H1 (cell line): ENCODE results near the gene DAPK1. TPM values are rescaled to one million over a fixed set of nuclear protein-coding genes. Genes with fewer than 3 reads are reported as not detected.

Experiments
- CTCF ChIA-PET: fragments of 300-600 bp; sonication (Branson Sonifier 250); formaldehyde crosslinking; loops from one replicate; lab custom pipeline; 2021; ENCODE audit not compliant: partially characterized antibody; lab: Charles Lee
- POLR2A ChIA-PET: fragments of 300-600 bp; sonication (Branson Sonifier 250); formaldehyde crosslinking; loops from one replicate; lab custom pipeline; 2021; ENCODE audit warnings: inconsistent platforms; ENCODE audit not compliant: partially characterized antibody; lab: Charles Lee
- DNase-seq, 2 experiments: peaks; one replicate each; pipeline versions ENCODE4 v3.0.0 to v3.0.0-alpha.2; 2010 to 2022; ENCODE audit warnings: low spot score in 2 of 2, low read depth in 1 of 2, mixed read lengths in 1 of 2
- FAIRE-seq: peaks from 2 replicates; lab custom pipeline; 2011; peaks lifted over from hg19 to GRCh38; lab: Jason Lieb, UNC
- H2AFZ ChIP-seq: 2 replicates; pipeline ENCODE4 v1.8.1; 2012; ENCODE audit warnings: low read length, inconsistent platforms
- H2AK5ac ChIP-seq: 2 replicates; pipeline ENCODE4 v1.6.1; 2013; ENCODE audit warnings: low read depth, low read length
- H2BK120ac ChIP-seq: replicated peaks from 2 replicates; pipeline ENCODE3; 2013; ENCODE audit warnings: low read depth, low read length, inconsistent platforms
- H2BK12ac ChIP-seq: 2 replicates; pipeline ENCODE4 v1.6.1; 2013; ENCODE audit warnings: low read depth, low read length
- H2BK15ac ChIP-seq: 2 replicates; pipeline ENCODE4 v1.6.1; 2013; ENCODE audit warnings: low read length
- H2BK20ac ChIP-seq: 2 replicates; pipeline ENCODE4 v1.6.1; 2013; ENCODE audit warnings: low read length
- H2BK5ac ChIP-seq: 2 replicates; pipeline ENCODE4 v1.6.1; 2013; ENCODE audit warnings: low read depth, low read length
- H3K14ac ChIP-seq: 2 replicates; pipeline ENCODE4 v1.6.1; 2013; ENCODE audit warnings: inconsistent platforms; ENCODE audit not compliant: insufficient read length
- H3K18ac ChIP-seq: 2 replicates; pipeline ENCODE4 v1.6.1; 2013; ENCODE audit warnings: low read length; ENCODE audit errors: extremely low read depth
- H3K23ac ChIP-seq: 2 replicates; pipeline ENCODE4 v1.6.1; 2013; ENCODE audit warnings: inconsistent platforms; ENCODE audit not compliant: insufficient read length
- H3K23me2 ChIP-seq: 2 replicates; pipeline ENCODE4 v1.6.1; 2013; ENCODE audit warnings: low read depth, low read length
- H3K27ac ChIP-seq: 2 replicates; pipeline ENCODE4 v1.6.1; 2011; ENCODE audit warnings: low read depth, low read length, inconsistent platforms
- H3K27me3 ChIP-seq, 4 experiments: replicated peaks in 1 of 4; 1 replicate in 1 of 4; 2 replicates in 3 of 4; pipeline versions ENCODE4 v1.6.1 to v1.8.1; 2011 to 2013; ENCODE audit warnings: low read length in 3 of 4, mild to moderate bottlenecking in 3 of 4, inconsistent platforms in 2 of 4, mixed read lengths in 2 of 4, moderate library complexity in 1 of 4; ENCODE audit not compliant: control insufficient read depth in 3 of 4, insufficient read depth in 3 of 4; ENCODE audit errors: extremely low read depth in 1 of 4
- H3K36me3 ChIP-seq, 4 experiments: 2 replicates each; pipeline versions ENCODE4 v1.6.1 to v1.8.1; 2011 to 2013; ENCODE audit warnings: mild to moderate bottlenecking in 4 of 4, low read length in 3 of 4, moderate library complexity in 2 of 4, control low read depth in 1 of 4, inconsistent platforms in 1 of 4; ENCODE audit not compliant: insufficient read depth in 4 of 4, control insufficient read depth in 2 of 4
- H3K4ac ChIP-seq: replicated peaks from 2 replicates; pipeline ENCODE3; 2013; ENCODE audit warnings: low read length, low read depth, mixed read lengths, inconsistent platforms; ENCODE audit not compliant: insufficient read length
- H3K4me1 ChIP-seq, 4 experiments: replicated peaks in 1 of 4; 1 replicate in 1 of 4; 2 replicates in 3 of 4; pipeline versions ENCODE4 v1.6.1 to v1.8.1; 2011 to 2013; ENCODE audit warnings: low read length in 3 of 4, inconsistent platforms in 2 of 4, mixed read lengths in 1 of 4; ENCODE audit not compliant: insufficient read depth in 4 of 4, control insufficient read depth in 3 of 4
- H3K4me2 ChIP-seq, 2 experiments: 2 replicates each; pipeline versions ENCODE4 v1.6.1 to v1.8.1; 2011 to 2013; ENCODE audit warnings: low read depth in 2 of 2, low read length in 2 of 2, control low read depth in 1 of 2, inconsistent platforms in 1 of 2, mild to moderate bottlenecking in 1 of 2; ENCODE audit not compliant: insufficient read depth in 1 of 2
- H3K4me3 ChIP-seq, 4 experiments: fragments of 200-600, 300-600 bp in 1 of 4; sonication (generic), shearing (Covaris generic), sonication (Bioruptor Twin) in 1 of 4; 2 replicates each; pipeline versions ENCODE4 v1.5.1 to v1.8.1; 2011 to 2016; ENCODE audit warnings: low read length in 4 of 4, low read depth in 3 of 4, control low read depth in 2 of 4, inconsistent platforms in 2 of 4, mild to moderate bottlenecking in 2 of 4, mixed read lengths in 1 of 4, moderate library complexity in 1 of 4; ENCODE audit not compliant: insufficient read depth in 2 of 4; ENCODE audit errors: extremely low read depth in 1 of 4
- H3K56ac ChIP-seq: replicated peaks from 2 replicates; pipeline ENCODE3; 2013; ENCODE audit warnings: low read depth, mild to moderate bottlenecking, mixed read lengths, low read length, inconsistent platforms; ENCODE audit not compliant: insufficient read length
- H3K79me1 ChIP-seq: 2 replicates; pipeline ENCODE4 v1.6.1; 2013; ENCODE audit warnings: low read depth, low read length, control low read depth
- H3K79me2 ChIP-seq, 2 experiments: 2 replicates each; pipeline versions ENCODE4 v1.6.1 to v1.8.1; 2012 to 2013; ENCODE audit warnings: low read length in 2 of 2, mild to moderate bottlenecking in 2 of 2, inconsistent platforms in 1 of 2; ENCODE audit not compliant: insufficient read depth in 2 of 2, control insufficient read depth in 1 of 2
- H3K9ac ChIP-seq, 4 experiments: replicated peaks in 1 of 4; 1 replicate in 1 of 4; 2 replicates in 3 of 4; pipeline versions ENCODE4 v1.6.1 to v1.8.1; 2011 to 2013; ENCODE audit warnings: low read depth in 3 of 4, low read length in 3 of 4, control low read depth in 2 of 4, mild to moderate bottlenecking in 2 of 4, moderate library complexity in 2 of 4, inconsistent platforms in 1 of 4; ENCODE audit errors: extremely low read depth in 1 of 4
- H3K9me3 ChIP-seq, 2 experiments: 2 replicates each; pipeline versions ENCODE4 v1.6.1 to v1.8.1; 2012 to 2013; ENCODE audit warnings: mild to moderate bottlenecking in 2 of 2, moderate library complexity in 2 of 2, control low read depth in 1 of 2, inconsistent platforms in 1 of 2, low read depth in 1 of 2, low read length in 1 of 2, mixed read lengths in 1 of 2; ENCODE audit not compliant: insufficient read depth in 2 of 2
- H4K20me1 ChIP-seq, 2 experiments: replicated peaks in 1 of 2; 2 replicates each; pipeline versions ENCODE3 to v1.8.1; 2011 to 2013; ENCODE audit warnings: inconsistent platforms in 2 of 2, low read length in 2 of 2, mild to moderate bottlenecking in 1 of 2; ENCODE audit not compliant: insufficient read depth in 2 of 2, control insufficient read depth in 1 of 2
- H4K5ac ChIP-seq: 2 replicates; pipeline ENCODE4 v1.6.1; 2013; ENCODE audit warnings: low read length, low read depth, mixed read lengths, inconsistent platforms; ENCODE audit not compliant: insufficient read length
- H4K8ac ChIP-seq: 2 replicates; pipeline ENCODE4 v1.8.0; 2013; ENCODE audit warnings: mild to moderate bottlenecking, moderate library complexity, low read length, inconsistent platforms; ENCODE audit not compliant: insufficient read depth; ENCODE audit errors: extremely low read depth
- H4K91ac ChIP-seq: replicated peaks from 2 replicates; pipeline ENCODE3; 2013; ENCODE audit warnings: low read length, mixed read lengths, inconsistent platforms; ENCODE audit not compliant: insufficient read length
- ASH2L ChIP-seq: fragments of 200-600, 300-600 bp; sonication (generic); IDR thresholded peaks from one replicate; pipeline ENCODE4 v1.7.1; 2017; ENCODE audit warnings: low read length
- BCL11A ChIP-seq, 2 experiments: IDR thresholded peaks; one replicate each; pipeline ENCODE4 v1.6.1; 2011; ENCODE audit warnings: low read depth in 2 of 2, low read length in 2 of 2, mild to moderate bottlenecking in 2 of 2
- JUN ChIP-seq: IDR thresholded peaks from 2 replicates; pipeline ENCODE4 v1.6.1; 2011; ENCODE audit warnings: low read depth, mild to moderate bottlenecking, improper control_type of control experiment, low read length
- POLR2AphosphoS5 ChIP-seq: IDR thresholded peaks from 2 replicates; pipeline ENCODE4 v1.6.1; 2011; ENCODE audit warnings: low read depth, low read length
- SIN3A ChIP-seq, 2 experiments: IDR thresholded peaks in 1 of 2; conservative IDR thresholded peaks in 1 of 2; 2 replicates each; pipeline ENCODE4 v1.6.1; 2011 to 2012; ENCODE audit warnings: low read length in 2 of 2, improper control_type of control experiment in 1 of 2, low read depth in 1 of 2, mild to moderate bottlenecking in 1 of 2
- TAF1 ChIP-seq: IDR thresholded peaks from 2 replicates; pipeline ENCODE4 v1.6.1; 2011; ENCODE audit warnings: mild to moderate bottlenecking, low read depth, low read length
- WGBS, 2 experiments: shearing (Covaris generic) in 1 of 2; methylation state at CpG; one replicate each; pipeline versions ENCODE4 v1.1.6 to v1.1.7; 2013 to 2015; ENCODE audit warnings: low lambda C conversion rate in 2 of 2, mixed read lengths in 2 of 2, inconsistent platforms in 1 of 2, low coverage in 1 of 2, missing lambda C conversion rate in 1 of 2; ENCODE audit not compliant: insufficient replicate concordance in 2 of 2, insufficient coverage in 1 of 2, insufficient read length in 1 of 2; ENCODE audit errors: extremely low coverage in 1 of 2, missing lambda C conversion rate in 1 of 2; 5-methylcytosine and 5-hydroxymethylcytosine counted together
- polyA plus RNA-seq, 7 experiments: library from polyadenylated mRNA; depleted of rRNA in 3 of 7; stranded (reverse) in 5 of 7; unstranded in 2 of 7; fragments of >200 nt in 5 of 7; fragments of 200-250 nt in 2 of 7; gene quantifications; 1 replicate in 5 of 7; 2 replicates in 1 of 7; 4 replicates in 1 of 7; pipeline versions ENCODE4 v1.2.1 to v1.2.3, GENCODE V29; 2011 to 2013; ENCODE audit warnings: missing spikeins in 2 of 7, mixed read lengths in 2 of 7
- total RNA-seq: library from RNA; stranded (reverse); fragmentation: NEBNext Ultra II Directional; extraction: Animal tissue kit (Norgen Biotek cat#: 25700); gene quantifications from 2 replicates; pipeline ENCODE4 v1.2.1, GENCODE V29; 2021

The DAPK1 gene
- total and polyA plus RNA-seq, 2 of the 8 experiments (the other 6 are each of a cell fraction or from before 2014, with no cell fraction given): 62.4 to 131 TPM

GRCh38 chr9:87569008-87569509 lies 71.4 kb downstream of the DAPK1 start:
- no peak overlapping the region for H3K23ac ChIP-seq
- DNase-seq: no peak
- no peak for FAIRE-seq
- no peak overlapping the region for H3K9ac ChIP-seq
- H3K14ac ChIP-seq: no peak overlapping the region
- H3K4me1 ChIP-seq: peaks cover 4 to 26% (median 17%) of the 10 kb centered on the region in 4 experiments
- no peak overlapping the region for H4K91ac ChIP-seq
- CTCF ChIA-PET: interaction anchor here (1.0 to 3.7 kb wide), 6 partner anchors 9 to 30 kb away, joined by 3 to 22 read pairs (median 5); no protein-coding TSS in a partner anchor
- WGBS, 2 experiments: 86% methylated on average over 6 of the region's 6 CpGs; no CpG with 5 or more reads in 1 of the 2 experiments
- POLR2A ChIA-PET: interaction anchor here (1.7 kb wide), 1 partner anchor 11 kb away, joined by 9 read pairs; no protein-coding TSS in a partner anchor
- no peak overlapping the region for H3K56ac ChIP-seq
- H2BK5ac ChIP-seq: no peak overlapping the region
- peaks cover 18% of the 10 kb centered on the region; the same call in 1 of the 2 replicates for H3K79me1 ChIP-seq
- H2AK5ac ChIP-seq: no peak overlapping the region
- no peak overlapping the region for H2BK12ac ChIP-seq
- peaks cover 0 to 85% of the 10 kb centered on the region in 2 experiments; a peak in 2 of 4 replicates for H3K79me2 ChIP-seq
- no peak overlapping the region for H3K27ac ChIP-seq
- no peak overlapping the region for H2BK20ac ChIP-seq
- no peaks in the 10 kb centered on the region for H3K36me3 ChIP-seq
- no peak overlapping the region; a peak in 1 of 4 replicates for H3K4me2 ChIP-seq
- no peak overlapping the region for H2AFZ ChIP-seq
- H4K20me1 ChIP-seq: peaks cover 6 to 18% of the 10 kb centered on the region in 2 experiments
- no peak overlapping the region for H3K4me3 ChIP-seq
- H3K9me3 ChIP-seq: no peaks in the 10 kb centered on the region
- H2BK15ac ChIP-seq: no peak overlapping the region
- no peak overlapping the region for H3K18ac ChIP-seq
- TF ChIP-seq ASH2L: no peak
- no peak for TF ChIP-seq TAF1
- no peak for TF ChIP-seq BCL11A (IDR thresholded peaks at IDR 0.05; ENCODE audit: low read depth in 2 of 2, low read length in 2 of 2)
- no peak for TF ChIP-seq JUN
- TF ChIP-seq SIN3A (conservative IDR thresholded peaks at IDR 0.05 in 1 of 2, IDR thresholded peaks at IDR 0.05 in 1 of 2; ENCODE audit: low read depth in 1 of 2, low read length in 2 of 2): no peak
- no peak for TF ChIP-seq POLR2AphosphoS5
- H4K8ac ChIP-seq: no peak overlapping the region
- H2BK120ac ChIP-seq: no peak overlapping the region
- H3K4ac ChIP-seq: no peak overlapping the region
- H3K23me2 ChIP-seq: no peaks in the 10 kb centered on the region; the same call in 1 of the 2 replicates
- no peaks in the 10 kb centered on the region for H3K27me3 ChIP-seq
- H4K5ac ChIP-seq: no peak overlapping the region
